Measurements from ENCODE around the gene LCN12.
A peak's percentile ranks its signal among the peaks of the same experiment; 100 is the strongest.

Gene LCN12

DNA sequence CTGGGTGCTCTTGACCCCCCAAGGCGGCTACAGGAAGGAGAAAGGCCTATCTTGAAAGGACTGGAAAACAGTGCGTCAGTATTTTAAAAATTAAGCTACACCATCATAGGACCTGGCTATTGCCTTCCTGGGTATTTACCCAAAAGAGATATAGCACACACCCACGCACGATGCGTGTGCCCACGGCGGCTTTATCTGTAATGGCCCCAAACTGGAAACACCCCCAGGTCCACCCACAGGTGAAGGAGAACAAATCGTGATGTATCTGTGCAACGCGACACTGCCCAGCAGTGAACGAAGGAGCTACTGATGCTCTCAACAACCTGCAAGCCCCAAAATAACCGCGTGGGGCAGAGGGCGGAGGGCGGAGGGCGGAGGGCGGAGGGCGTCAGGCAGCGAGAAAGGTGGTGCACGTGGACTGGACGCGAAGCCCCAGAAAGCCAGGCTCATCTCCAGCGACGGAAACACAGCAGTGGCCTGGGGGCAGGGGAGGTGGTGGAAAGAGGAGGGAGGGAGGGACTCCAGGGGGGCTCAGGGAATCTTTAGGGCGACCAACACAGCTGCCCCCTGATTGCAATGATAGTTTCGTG, 12.9 kb downstream of the LCN12 start:
- H3K27me3 ChIP-seq (ENCODE audit: control insufficient read depth in 3 of 3, insufficient read depth in 3 of 3, low read depth in 1 of 3, low read length in 3 of 3), result peaks cover 0 to 16% (median 0%) of the 10 kb centered on the region in 3 experiments
- no peak overlapping the region for H3K23ac ChIP-seq (ENCODE audit: low read depth, low read length, poor library complexity)
- no CpG with 5 or more reads among the region's 26 CpGs for WGBS, 2 donors (ENCODE audit: extremely low coverage in 2 of 2, insufficient read length in 2 of 2, insufficient replicate concordance in 1 of 2)

DNA sequence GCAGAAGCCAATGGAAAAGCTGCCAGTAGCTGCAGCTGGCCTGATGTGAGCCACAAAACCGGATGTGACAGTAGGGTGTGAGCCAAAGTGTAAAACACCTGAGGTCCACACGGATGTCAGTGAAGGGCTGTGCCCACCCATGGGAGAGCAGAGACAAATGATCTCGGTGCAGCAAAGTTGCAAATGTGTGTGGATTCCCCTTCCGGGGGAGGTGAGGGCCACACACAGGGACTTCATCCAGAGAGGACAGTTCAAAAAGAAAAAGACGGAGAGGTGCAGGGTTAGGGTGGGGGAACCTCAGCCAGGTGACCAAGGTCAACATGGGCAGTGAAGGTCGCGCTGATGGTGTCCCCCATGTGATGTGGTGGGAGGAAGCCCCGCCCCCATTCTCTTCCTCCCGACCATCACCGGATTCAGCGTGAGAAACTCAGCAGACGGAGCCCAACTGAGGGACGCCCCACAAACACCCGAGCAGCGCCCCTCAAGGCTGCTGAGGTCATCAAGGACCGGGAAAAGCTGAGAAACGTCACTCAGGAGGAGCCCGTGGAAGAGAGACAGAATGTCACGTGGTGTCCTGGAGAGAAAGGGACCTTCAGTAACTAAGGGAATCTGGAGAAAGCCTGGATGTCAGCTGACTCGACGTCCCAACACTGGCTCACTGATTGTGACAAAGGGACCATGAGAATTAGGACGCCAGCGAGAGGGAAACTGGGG, 13.9 kb downstream of the LCN12 start:
- H3K18ac ChIP-seq (ENCODE audit: low read length), result peak overlapping the region; percentile 50
- DNase-seq (ENCODE audit: low spot score), result no peak
- H2BK15ac ChIP-seq (ENCODE audit: low read length), result no peak overlapping the region
- H3K27me3 ChIP-seq (ENCODE audit: control insufficient read depth in 3 of 3, insufficient read depth in 3 of 3, low read depth in 1 of 3, low read length in 3 of 3), result peaks cover 0 to 18% (median 0%) of the 10 kb centered on the region in 3 experiments
- H4K91ac ChIP-seq (ENCODE audit: low read depth, low read length, poor library complexity), result no peak overlapping the region
- H3K36me3 ChIP-seq (replicated peaks in 1 of 2; ENCODE audit: control insufficient read depth in 2 of 2, insufficient read depth in 2 of 2, low read length in 2 of 2), result no peaks in the 10 kb centered on the region
- H3K27ac ChIP-seq (replicated peaks; ENCODE audit: low read length), result no peak overlapping the region
- H4K8ac ChIP-seq (ENCODE audit: low read depth, low read length), result no peak overlapping the region
- WGBS, 2 donors (ENCODE audit: extremely low coverage in 2 of 2, insufficient read length in 2 of 2, insufficient replicate concordance in 1 of 2), result no CpG with 5 or more reads among the region's 23 CpGs
- no peak overlapping the region for H3K4me3 ChIP-seq (ENCODE audit: low read length in 2 of 2)
- H2BK5ac ChIP-seq (ENCODE audit: low read length), result no peak overlapping the region
- H2BK12ac ChIP-seq (ENCODE audit: low read length), result no peak overlapping the region
- peak overlapping the region; percentile 57 for H2AFZ ChIP-seq (ENCODE audit: low read length)
- H3K4me2 ChIP-seq (ENCODE audit: insufficient read depth, low read length, poor library complexity, severe bottlenecking), result peak overlapping the region; percentile 28
- peaks cover 8 to 15% of the 10 kb centered on the region in 2 donors for H3K4me1 ChIP-seq (ENCODE audit: control insufficient read depth in 2 of 2, insufficient read depth in 1 of 2, low read depth in 1 of 2, low read length in 2 of 2)
- H3K9ac ChIP-seq (ENCODE audit: low read depth, low read length, poor library complexity), result no peak overlapping the region
- no peak overlapping the region for H2BK120ac ChIP-seq (ENCODE audit: low read depth, low read length)
- H3K4ac ChIP-seq (ENCODE audit: low read length), result no peak overlapping the region
- no peak overlapping the region for H3K23ac ChIP-seq (ENCODE audit: low read depth, low read length, poor library complexity)
- H3K9me3 ChIP-seq (replicated peaks in 1 of 2; ENCODE audit: control insufficient read depth in 2 of 2, insufficient read depth in 1 of 2, low read depth in 1 of 2, low read length in 2 of 2), result peaks cover 0 to 1% of the 10 kb centered on the region in 2 donors
- H2AK5ac ChIP-seq (ENCODE audit: low read depth, low read length), result peak overlapping the region; percentile 5
- no peaks in the 10 kb centered on the region for H3K79me1 ChIP-seq (ENCODE audit: low read depth, low read length)
- peak overlapping the region; percentile 5 for H3K14ac ChIP-seq (ENCODE audit: low read length)

More for the DNA sequence above, 12.9 kb downstream of the LCN12 start:
- no peak overlapping the region for H4K91ac ChIP-seq (ENCODE audit: low read depth, low read length, poor library complexity)
- H2BK5ac ChIP-seq (ENCODE audit: low read length), result peak overlapping the region; percentile 24
- peak overlapping the region; percentile 38 for H3K14ac ChIP-seq (ENCODE audit: low read length)
- H3K27ac ChIP-seq (replicated peaks; ENCODE audit: low read length), result no peak overlapping the region
- peaks cover 0 to 1% of the 10 kb centered on the region in 2 donors for H3K9me3 ChIP-seq (replicated peaks in 1 of 2; ENCODE audit: control insufficient read depth in 2 of 2, insufficient read depth in 1 of 2, low read depth in 1 of 2, low read length in 2 of 2)
- no peak overlapping the region for H3K4ac ChIP-seq (ENCODE audit: low read length)
- H3K9ac ChIP-seq (ENCODE audit: low read depth, low read length, poor library complexity), result no peak overlapping the region
- no peak overlapping the region for H3K4me3 ChIP-seq (ENCODE audit: low read length in 2 of 2)
- H2BK15ac ChIP-seq (ENCODE audit: low read length), result peak overlapping the region; percentile 89
- H4K8ac ChIP-seq (ENCODE audit: low read depth, low read length), result no peak overlapping the region
- H2BK120ac ChIP-seq (ENCODE audit: low read depth, low read length), result peak overlapping the region; percentile 72
- DNase-seq (ENCODE audit: low spot score), result no peak
- peak overlapping the region; percentile 76 for H2AK5ac ChIP-seq (ENCODE audit: low read depth, low read length)
- no peak overlapping the region for H3K4me2 ChIP-seq (ENCODE audit: insufficient read depth, low read length, poor library complexity, severe bottlenecking)
- peak overlapping the region; percentile 58 for H2BK12ac ChIP-seq (ENCODE audit: low read length)
- H3K79me1 ChIP-seq (ENCODE audit: low read depth, low read length), result peaks cover 1% of the 10 kb centered on the region
- H3K18ac ChIP-seq (ENCODE audit: low read length), result peak overlapping the region; percentile 76
- H3K4me1 ChIP-seq (ENCODE audit: control insufficient read depth in 2 of 2, insufficient read depth in 1 of 2, low read depth in 1 of 2, low read length in 2 of 2), result peaks cover 8 to 15% of the 10 kb centered on the region in 2 donors
- no peaks in the 10 kb centered on the region for H3K36me3 ChIP-seq (replicated peaks in 1 of 2; ENCODE audit: control insufficient read depth in 2 of 2, insufficient read depth in 2 of 2, low read length in 2 of 2)
- H2AFZ ChIP-seq (ENCODE audit: low read length), result no peak overlapping the region

- Histone ChIP-seq H3K14ac (ENCODE audit: low read length) (peak overlapping the region; percentile 89), H4K8ac (ENCODE audit: low read depth, low read length) (peak overlapping the region; percentile 43), H3K4me1 (ENCODE audit: control insufficient read depth in 2 of 2, insufficient read depth in 1 of 2, low read depth in 1 of 2, low read length in 2 of 2) (peaks cover 4 to 13% of the 10 kb centered on the region in 2 donors), H3K4me2 (ENCODE audit: insufficient read depth, low read length, poor library complexity, severe bottlenecking) (no peak overlapping the region), H2BK5ac (ENCODE audit: low read length) (peak overlapping the region; percentile 75), H2AK5ac (ENCODE audit: low read depth, low read length) (peak overlapping the region; percentile 94), H2BK120ac (ENCODE audit: low read depth, low read length) (no peak overlapping the region), H4K91ac (ENCODE audit: low read depth, low read length, poor library complexity) (no peak overlapping the region), H3K9ac (ENCODE audit: low read depth, low read length, poor library complexity) (peak overlapping the region; percentile 30), H2BK12ac (ENCODE audit: low read length) (peak overlapping the region; percentile 84), H3K23ac (ENCODE audit: low read depth, low read length, poor library complexity) (peak overlapping the region; percentile 55), H3K4ac (ENCODE audit: low read length) (peak overlapping the region; percentile 11), H2BK15ac (ENCODE audit: low read length) (peak overlapping the region; percentile 85), H3K36me3 (replicated peaks in 1 of 2; ENCODE audit: control insufficient read depth in 2 of 2, insufficient read depth in 2 of 2, low read length in 2 of 2) (no peaks in the 10 kb centered on the region), H3K9me3 (replicated peaks in 1 of 2; ENCODE audit: control insufficient read depth in 2 of 2, insufficient read depth in 1 of 2, low read depth in 1 of 2, low read length in 2 of 2) (no peaks in the 10 kb centered on the region), H3K4me3 (ENCODE audit: low read length in 2 of 2) (no peak overlapping the region), H3K18ac (ENCODE audit: low read length) (peak overlapping the region; percentile 76), H3K27me3 (ENCODE audit: control insufficient read depth in 3 of 3, insufficient read depth in 3 of 3, low read depth in 1 of 3, low read length in 3 of 3) (peaks cover 0 to 27% (median 0%) of the 10 kb centered on the region in 3 experiments), H3K79me1 (ENCODE audit: low read depth, low read length) (no peaks in the 10 kb centered on the region), H3K27ac (replicated peaks; ENCODE audit: low read length) (no peak overlapping the region), H2AFZ (ENCODE audit: low read length) (no peak overlapping the region)
- no peak for DNase-seq (ENCODE audit: low spot score)
- no CpG with 5 or more reads among the region's 17 CpGs for WGBS, 2 donors (ENCODE audit: extremely low coverage in 2 of 2, insufficient read length in 2 of 2, insufficient replicate concordance in 1 of 2)
Measured at GRCh38 chr9:136968333-136969127, 16.5 kb downstream of the LCN12 start.
